ENCODE results near the gene ADPGK.

DNA sequence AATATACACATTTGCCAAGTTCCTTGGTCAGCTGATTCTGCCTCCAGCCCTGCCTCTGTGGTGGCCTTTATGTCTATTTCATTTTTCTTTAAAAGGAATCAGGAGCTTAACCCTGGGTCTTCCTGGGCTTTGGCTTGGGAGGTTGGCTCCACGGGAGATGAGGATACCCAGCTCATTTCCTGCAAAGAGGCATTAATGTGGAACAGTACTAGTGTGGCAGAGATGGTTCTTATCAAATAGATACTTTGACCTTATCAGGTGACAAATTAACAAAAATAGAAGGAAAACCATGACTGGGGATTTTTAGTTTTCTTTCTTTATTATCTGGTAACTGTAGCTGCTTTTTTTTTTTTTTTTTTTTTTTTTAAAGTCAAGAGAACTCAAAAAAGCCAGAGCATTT lies 54.7 kb downstream of the ADPGK start:
- no peak for TF ChIP-seq POLR2AphosphoS5 (IDR thresholded peaks at IDR 0.05; ENCODE audit: low read depth, low read length)
- TF ChIP-seq TAF1 (IDR thresholded peaks at IDR 0.05; ENCODE audit: borderline replicate concordance, low read depth, low read length), result no peak
- TF ChIP-seq POLR2A (IDR thresholded peaks at IDR 0.05; ENCODE audit: low read depth, low read length), result no peak

All from GM12892 (cell line).